ENCODE measurements around the gene SRMS. TPM values are rescaled to one million over a fixed set of nuclear protein-coding genes. Genes with fewer than 3 reads are reported as not detected.

SRMS gene
- total RNA-seq, 4 donors from 2014 or later, result not detected

DNA sequence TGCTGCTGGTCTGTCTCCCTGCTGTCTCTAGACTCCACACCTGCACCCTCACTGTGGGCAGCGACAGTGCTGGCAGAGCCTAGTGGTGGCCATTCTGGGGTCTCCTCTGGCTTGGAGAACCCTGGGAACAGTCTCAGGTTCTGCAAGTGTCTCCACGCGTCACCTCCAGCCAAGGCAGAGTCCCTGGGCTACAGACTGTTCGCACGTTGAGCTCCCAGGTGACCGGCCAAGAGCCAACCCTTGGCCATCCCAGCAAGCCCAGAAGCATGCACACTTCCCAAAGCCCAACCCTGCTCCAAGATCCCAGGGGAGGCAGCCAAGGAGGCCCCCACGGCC is 53.5 kb downstream of the SRMS start:
- DNase-seq, result no peak
- Histone ChIP-seq H3K4me3 (no peak overlapping the region), H3K36me3 (no peaks in the 10 kb centered on the region), H3K9me3 (no peaks in the 10 kb centered on the region), H3K27ac (no peak overlapping the region), H3K27me3 (peaks cover 9 to 13% of the 10 kb centered on the region in 2 donors), H3K4me1 (peaks cover 0 to 3% of the 10 kb centered on the region in 2 donors)
- TF ChIP-seq, protein P1, sequence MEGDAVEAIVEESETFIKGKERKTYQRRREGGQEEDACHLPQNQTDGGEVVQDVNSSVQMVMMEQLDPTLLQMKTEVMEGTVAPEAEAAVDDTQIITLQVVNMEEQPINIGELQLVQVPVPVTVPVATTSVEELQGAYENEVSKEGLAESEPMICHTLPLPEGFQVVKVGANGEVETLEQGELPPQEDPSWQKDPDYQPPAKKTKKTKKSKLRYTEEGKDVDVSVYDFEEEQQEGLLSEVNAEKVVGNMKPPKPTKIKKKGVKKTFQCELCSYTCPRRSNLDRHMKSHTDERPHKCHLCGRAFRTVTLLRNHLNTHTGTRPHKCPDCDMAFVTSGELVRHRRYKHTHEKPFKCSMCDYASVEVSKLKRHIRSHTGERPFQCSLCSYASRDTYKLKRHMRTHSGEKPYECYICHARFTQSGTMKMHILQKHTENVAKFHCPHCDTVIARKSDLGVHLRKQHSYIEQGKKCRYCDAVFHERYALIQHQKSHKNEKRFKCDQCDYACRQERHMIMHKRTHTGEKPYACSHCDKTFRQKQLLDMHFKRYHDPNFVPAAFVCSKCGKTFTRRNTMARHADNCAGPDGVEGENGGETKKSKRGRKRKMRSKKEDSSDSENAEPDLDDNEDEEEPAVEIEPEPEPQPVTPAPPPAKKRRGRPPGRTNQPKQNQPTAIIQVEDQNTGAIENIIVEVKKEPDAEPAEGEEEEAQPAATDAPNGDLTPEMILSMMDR (IDR thresholded peaks at IDR 0.05), result no peak
- no peak for TF ChIP-seq POLR2A (IDR thresholded peaks at IDR 0.05)
- intact Hi-C loops (cut with DNase I; ENCODE audit: low total_unique reads), result no loop called here

DNA sequence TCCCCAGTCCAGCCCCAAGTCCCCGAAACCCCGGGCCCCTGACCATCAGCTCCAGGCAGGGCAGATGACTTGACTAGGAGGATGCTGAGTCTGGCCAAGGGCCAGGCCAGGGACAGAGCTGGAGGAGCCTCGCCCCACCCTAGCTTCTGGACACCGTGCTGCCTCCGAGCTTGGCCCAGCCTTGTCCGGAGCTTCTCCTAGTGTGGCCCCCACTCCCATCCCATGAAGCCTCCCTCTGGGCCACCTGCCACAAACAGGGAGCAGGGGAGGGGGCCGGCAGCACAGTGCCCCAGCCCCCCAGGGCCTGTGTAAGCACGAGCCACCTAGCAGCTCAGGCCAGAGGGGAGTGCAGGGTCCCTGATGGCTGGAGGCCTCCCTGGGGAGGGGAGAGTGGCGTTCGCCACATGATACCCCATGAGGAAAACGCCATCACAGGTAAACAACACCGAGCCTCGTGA is 54.0 kb downstream of the SRMS start:
- H3K27me3 ChIP-seq, result peaks cover 8 to 13% of the 10 kb centered on the region in 2 donors
- DNase-seq, result no peak
- intact Hi-C loops (cut with DNase I; ENCODE audit: low total_unique reads), result no loop called here
- H3K9me3 ChIP-seq, result no peaks in the 10 kb centered on the region
- H3K27ac ChIP-seq, result no peak overlapping the region
- no peaks in the 10 kb centered on the region for H3K4me1 ChIP-seq
- no peaks in the 10 kb centered on the region for H3K36me3 ChIP-seq
- TF ChIP-seq, protein P1 (IDR thresholded peaks at IDR 0.05), result no peak
- no peak overlapping the region for H3K4me3 ChIP-seq

DNA sequence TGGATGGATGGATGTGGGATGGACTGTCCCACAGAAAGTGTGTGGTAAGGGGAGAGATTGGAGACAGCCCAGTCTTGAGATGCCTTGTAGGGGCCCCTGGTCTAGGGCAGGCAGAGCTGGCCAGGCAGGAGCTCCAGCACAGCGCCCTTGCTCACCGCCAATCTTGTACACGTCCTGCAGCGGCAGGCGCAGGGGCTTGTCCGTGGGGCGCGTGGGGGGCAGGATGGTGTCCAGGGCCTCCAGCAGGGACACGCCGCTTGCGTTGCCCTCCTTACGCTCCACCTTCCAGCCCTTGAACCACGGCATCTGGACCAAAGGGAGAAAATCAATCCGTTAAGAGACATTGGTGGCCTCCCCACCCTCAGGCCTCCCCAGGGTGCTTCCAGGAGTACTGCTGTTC is 54.6 kb downstream of the SRMS start:
- DNase-seq, result no peak
- H3K9me3 ChIP-seq, result no peaks in the 10 kb centered on the region
- H3K4me3 ChIP-seq, result no peak overlapping the region
- no peaks in the 10 kb centered on the region for H3K36me3 ChIP-seq
- H3K27me3 ChIP-seq, result peaks cover 3 to 8% of the 10 kb centered on the region in 2 donors
- intact Hi-C loops (cut with DNase I; ENCODE audit: low total_unique reads), result no loop called here
- H3K4me1 ChIP-seq, result peaks cover 0 to 3% of the 10 kb centered on the region in 2 donors
- TF ChIP-seq, protein P1 (IDR thresholded peaks at IDR 0.05), result no peak
- no peak for TF ChIP-seq POLR2A (IDR thresholded peaks at IDR 0.05)
- no peak overlapping the region for H3K27ac ChIP-seq

DNA sequence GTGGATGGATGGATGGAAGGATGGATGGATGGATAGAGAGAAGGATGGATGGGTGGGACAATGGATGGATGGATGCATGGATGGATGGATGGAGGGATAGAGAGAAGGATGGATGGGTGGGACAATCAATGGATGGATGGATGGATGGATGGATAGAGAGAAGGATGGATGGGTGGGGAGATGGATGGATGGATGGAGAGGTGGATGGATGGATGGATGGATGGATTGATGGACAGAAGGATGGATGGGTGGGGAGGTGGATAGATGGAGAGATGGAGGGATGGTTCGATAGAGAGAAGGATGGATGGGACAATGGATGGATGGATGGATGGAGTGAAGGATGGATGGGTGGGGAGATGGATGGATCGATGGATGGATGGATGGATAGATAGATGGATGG is 55.0 kb downstream of the SRMS start:
- Histone ChIP-seq H3K4me1 (peaks cover 0 to 3% of the 10 kb centered on the region in 2 donors), H3K36me3 (no peaks in the 10 kb centered on the region), H3K9me3 (no peaks in the 10 kb centered on the region), H3K27me3 (peaks cover 0 to 11% of the 10 kb centered on the region in 2 donors), H3K27ac (no peak overlapping the region), H3K4me3 (no peak overlapping the region)
- intact Hi-C loops (cut with DNase I; ENCODE audit: low total_unique reads), result no loop called here
- TF ChIP-seq, protein P1 (IDR thresholded peaks at IDR 0.05), result no peak
- no peak for TF ChIP-seq POLR2A (IDR thresholded peaks at IDR 0.05)
- no peak for DNase-seq

DNA sequence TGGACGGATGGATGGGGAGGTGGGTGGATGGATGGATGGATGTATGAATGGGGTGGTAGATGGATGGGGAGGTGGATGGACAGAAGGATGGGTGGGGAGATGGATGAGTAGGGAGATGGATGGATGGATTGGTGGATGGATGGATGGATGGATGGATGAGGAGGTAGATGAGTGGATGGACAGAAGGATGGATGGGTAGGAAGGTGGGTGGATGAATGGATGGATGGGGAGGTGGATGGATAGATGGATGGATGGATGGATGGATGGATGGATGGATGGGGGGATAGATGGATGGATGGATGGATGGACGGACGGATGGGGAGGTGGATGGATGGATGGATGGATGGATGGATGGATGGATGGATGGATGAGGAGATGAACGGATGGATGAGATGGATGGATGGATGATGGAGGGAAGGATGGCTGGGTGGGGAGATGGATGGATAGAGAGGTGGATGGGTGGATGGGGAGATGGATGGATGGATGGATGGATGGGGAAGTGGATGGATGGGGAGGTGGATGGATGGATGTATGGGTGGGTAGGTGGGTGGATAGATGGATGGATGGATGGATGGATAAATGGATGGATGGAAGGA is 55.8 kb downstream of the SRMS start:
- TF ChIP-seq, protein P1 (IDR thresholded peaks at IDR 0.05), result no peak
- no peak for TF ChIP-seq POLR2A (IDR thresholded peaks at IDR 0.05)
- intact Hi-C loops (cut with DNase I; ENCODE audit: low total_unique reads), result no loop called here
- no peaks in the 10 kb centered on the region for H3K9me3 ChIP-seq
- no peaks in the 10 kb centered on the region for H3K36me3 ChIP-seq
- H3K4me1 ChIP-seq, result peaks cover 0 to 3% of the 10 kb centered on the region in 2 donors
- H3K27ac ChIP-seq, result no peak overlapping the region
- H3K27me3 ChIP-seq, result peaks cover 0 to 12% of the 10 kb centered on the region in 2 donors
- DNase-seq, result no peak
- no peak overlapping the region for H3K4me3 ChIP-seq
